Glutamatergic neuron (in vitro differentiated cells): ENCODE measurements around the gene LRRC25. TPM values are rescaled to one million over a fixed set of nuclear protein-coding genes. Genes with fewer than 3 reads are reported as not detected.
A peak's percentile ranks its signal among the peaks of the same experiment; 100 is the strongest.

Experiments
- DNase-seq: peaks from one replicate; pipeline ENCODE4 v3.0.0; 2022
- H3K27ac Mint-ChIP-seq: one replicate; pipeline ENCODE4 v1.8.0; 2020; ENCODE audit warnings: mild to moderate bottlenecking, mixed read lengths, inconsistent platforms; ENCODE audit not compliant: unreplicated experiment
- H3K27me3 Mint-ChIP-seq: one replicate; pipeline ENCODE4 v1.8.0; 2020; ENCODE audit warnings: mild to moderate bottlenecking, moderate library complexity, mixed read lengths, inconsistent platforms; ENCODE audit not compliant: unreplicated experiment
- H3K36me3 Mint-ChIP-seq: one replicate; pipeline ENCODE4 v1.8.0; 2020; ENCODE audit warnings: mild to moderate bottlenecking, mixed read lengths, inconsistent platforms; ENCODE audit not compliant: unreplicated experiment
- H3K4me1 Mint-ChIP-seq: one replicate; pipeline ENCODE4 v1.8.0; 2020; ENCODE audit warnings: mild to moderate bottlenecking, low read depth, mixed read lengths, inconsistent platforms; ENCODE audit not compliant: unreplicated experiment
- H3K4me3 Mint-ChIP-seq: one replicate; pipeline ENCODE4 v1.8.0; 2020; ENCODE audit warnings: mild to moderate bottlenecking, mixed read lengths, inconsistent platforms; ENCODE audit not compliant: unreplicated experiment
- H3K9me3 Mint-ChIP-seq: one replicate; pipeline ENCODE4 v1.8.0; 2020; ENCODE audit warnings: mild to moderate bottlenecking, moderate library complexity, mixed read lengths, inconsistent platforms; ENCODE audit not compliant: unreplicated experiment
- CTCF ChIP-seq: fragments of 200-600 bp; sonication (generic); IDR thresholded peaks from one replicate; pipeline ENCODE4 v1.5.0; 2021; ENCODE audit not compliant: partially characterized antibody, unreplicated experiment
- total RNA-seq: library from RNA; stranded (reverse); fragmentation: NEBNext Ultra II Directional; extraction: Animal tissue kit (Norgen Biotek cat#: 25700); gene quantifications from one replicate; pipeline ENCODE4 v1.2.1, GENCODE V29; 2021; ENCODE audit not compliant: unreplicated experiment

Gene LRRC25
- total RNA-seq, 1 donor from 2014 or later = not detected

GRCh38 chr19:18419699-18420460 lies 22.5 kb upstream of the LRRC25 start:
- peaks cover 25% of the 10 kb centered on the region for H3K9me3 Mint-ChIP-seq
- no peaks in the 10 kb centered on the region for H3K36me3 Mint-ChIP-seq
- peak; percentile 1 for TF ChIP-seq CTCF
- H3K4me3 Mint-ChIP-seq = peak overlapping the region; percentile 95
- peaks cover 12% of the 10 kb centered on the region for H3K27me3 Mint-ChIP-seq
- no peak for DNase-seq
- H3K27ac Mint-ChIP-seq = peak overlapping the region; percentile 92
- peaks cover 24% of the 10 kb centered on the region for H3K4me1 Mint-ChIP-seq

GRCh38 chr19:18419195-18419698 lies 21.8 kb upstream of the LRRC25 start, which contains the start of gene SSBP4:
Gene SSBP4, plus strand, starts transcription at chr19:18419398. Its CDS starts 251 bp downstream, at chr19:18419649.
- Mint-ChIP-seq H3K9me3 (peaks cover 25% of the 10 kb centered on the region), H3K4me1 (peaks cover 30% of the 10 kb centered on the region)

GRCh38 chr19:18418483-18419194 lies 21.2 kb upstream of the LRRC25 start:
- DNase-seq = peak; percentile 48
- H3K4me1 Mint-ChIP-seq = peaks cover 29% of the 10 kb centered on the region

More at GRCh38 chr19:18419195-18419698, 21.8 kb upstream of the LRRC25 start, which contains the start of gene SSBP4:
- Mint-ChIP-seq H3K36me3 (no peaks in the 10 kb centered on the region), H3K27ac (peak within 1 kb of the TSS; percentile 92), H3K4me3 (peak within 1 kb of the TSS; percentile 95), H3K27me3 (peaks cover 8% of the 10 kb centered on the region)
- DNase-seq = peak; percentile 82
- peak; percentile 38 for TF ChIP-seq CTCF

GRCh38 chr19:18418029-18418482 lies 20.6 kb upstream of the LRRC25 start:
- H3K4me3 Mint-ChIP-seq = peak overlapping the region; percentile 75
- DNase-seq = no peak
- peak overlapping the region; percentile 79 for H3K27ac Mint-ChIP-seq
- no peak for TF ChIP-seq CTCF
- H3K36me3 Mint-ChIP-seq = no peaks in the 10 kb centered on the region
- peaks cover 19% of the 10 kb centered on the region for H3K9me3 Mint-ChIP-seq
- peaks cover 11% of the 10 kb centered on the region for H3K27me3 Mint-ChIP-seq
- H3K4me1 Mint-ChIP-seq = peaks cover 26% of the 10 kb centered on the region

More at GRCh38 chr19:18418483-18419194, 21.2 kb upstream of the LRRC25 start:
- Mint-ChIP-seq H3K36me3 (no peaks in the 10 kb centered on the region), H3K4me3 (peak overlapping the region; percentile 82), H3K27ac (peak overlapping the region; percentile 79), H3K9me3 (peaks cover 22% of the 10 kb centered on the region), H3K27me3 (peaks cover 8% of the 10 kb centered on the region)
- no peak for TF ChIP-seq CTCF
